ENCODE data around the gene SEMA5A. TPM values are rescaled to one million over a fixed set of nuclear protein-coding genes. Genes with fewer than 3 reads are reported as not detected.

The SEMA5A gene
- total RNA-seq, 1 donor from 2014 or later = 29.3 TPM

DNA sequence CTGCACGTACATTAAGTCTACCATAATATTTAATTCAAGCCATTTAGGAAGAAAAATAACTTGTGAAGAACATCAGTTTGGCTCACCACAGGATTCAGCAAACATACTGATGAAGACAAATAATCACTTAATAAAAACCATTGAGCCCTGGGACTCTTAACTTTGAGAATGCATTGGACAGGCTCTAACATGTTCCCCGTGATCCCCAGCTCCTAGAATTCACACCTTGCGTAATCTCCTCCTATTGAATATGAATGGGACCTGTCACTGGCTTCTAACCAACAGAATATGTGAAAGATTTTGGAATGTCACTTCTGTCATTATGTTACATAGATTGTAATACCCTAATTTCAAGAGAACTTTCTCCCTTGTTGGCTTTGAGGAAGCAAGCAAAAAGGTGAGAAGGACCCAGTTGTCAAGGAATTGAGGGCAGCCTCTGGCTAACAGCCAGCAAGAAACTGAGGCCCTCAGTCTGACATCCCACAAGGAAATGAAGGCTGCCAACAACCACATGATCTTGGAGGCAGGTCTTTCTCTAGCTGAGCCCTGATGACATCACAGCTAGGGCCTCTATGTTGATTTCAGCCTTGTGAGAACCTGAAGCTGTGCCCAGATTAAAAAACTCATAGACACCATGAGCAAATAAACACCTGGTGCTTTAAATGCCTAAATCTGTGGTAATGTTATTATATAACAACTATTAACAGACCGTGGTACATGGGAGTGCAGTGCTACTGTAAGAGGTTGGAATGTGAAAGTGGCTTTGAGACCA is 433.2 kb downstream of the SEMA5A start:
- DNase-seq (ENCODE audit: low spot score) = no peak

DNA sequence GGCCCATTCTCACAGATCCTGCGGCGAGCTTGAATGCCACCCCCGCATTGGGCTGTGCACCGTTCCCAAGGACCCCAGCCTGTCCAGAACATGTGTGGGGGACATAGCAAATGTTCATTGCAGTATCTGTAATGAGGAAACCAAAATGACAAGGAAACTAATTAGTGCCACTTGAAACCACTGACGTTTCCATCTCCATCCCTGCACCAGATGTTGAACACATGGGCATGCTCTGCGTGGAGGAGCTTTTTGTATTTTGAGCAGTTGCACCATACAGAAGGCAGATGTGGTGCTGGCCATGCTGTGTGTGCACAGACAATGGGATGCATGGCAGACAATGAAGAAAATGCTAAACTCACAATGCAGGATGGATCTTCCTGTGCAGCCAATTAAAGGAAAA is 437.7 kb downstream of the SEMA5A start:
- no peak for DNase-seq (ENCODE audit: low spot score)

DNA sequence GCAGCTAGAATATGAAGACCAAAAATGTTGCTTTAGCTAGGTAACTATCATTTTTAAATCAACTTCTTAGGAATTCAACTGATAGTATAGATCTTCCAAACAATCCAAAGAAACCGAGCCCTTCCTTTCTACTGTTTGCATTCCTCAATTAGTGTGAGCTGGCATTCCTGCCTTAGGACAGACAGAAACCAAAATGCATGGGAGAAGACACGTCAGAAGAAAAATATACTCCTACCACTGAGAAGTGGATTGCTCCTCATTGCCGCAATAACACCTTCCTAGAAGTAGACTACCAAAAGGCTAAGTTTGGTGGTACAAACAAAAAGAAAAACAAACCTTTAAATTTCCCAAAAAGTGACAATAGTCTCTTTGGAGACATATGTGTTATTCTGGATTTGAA is 440.0 kb downstream of the SEMA5A start:
- no peak for DNase-seq (ENCODE audit: low spot score)

DNA sequence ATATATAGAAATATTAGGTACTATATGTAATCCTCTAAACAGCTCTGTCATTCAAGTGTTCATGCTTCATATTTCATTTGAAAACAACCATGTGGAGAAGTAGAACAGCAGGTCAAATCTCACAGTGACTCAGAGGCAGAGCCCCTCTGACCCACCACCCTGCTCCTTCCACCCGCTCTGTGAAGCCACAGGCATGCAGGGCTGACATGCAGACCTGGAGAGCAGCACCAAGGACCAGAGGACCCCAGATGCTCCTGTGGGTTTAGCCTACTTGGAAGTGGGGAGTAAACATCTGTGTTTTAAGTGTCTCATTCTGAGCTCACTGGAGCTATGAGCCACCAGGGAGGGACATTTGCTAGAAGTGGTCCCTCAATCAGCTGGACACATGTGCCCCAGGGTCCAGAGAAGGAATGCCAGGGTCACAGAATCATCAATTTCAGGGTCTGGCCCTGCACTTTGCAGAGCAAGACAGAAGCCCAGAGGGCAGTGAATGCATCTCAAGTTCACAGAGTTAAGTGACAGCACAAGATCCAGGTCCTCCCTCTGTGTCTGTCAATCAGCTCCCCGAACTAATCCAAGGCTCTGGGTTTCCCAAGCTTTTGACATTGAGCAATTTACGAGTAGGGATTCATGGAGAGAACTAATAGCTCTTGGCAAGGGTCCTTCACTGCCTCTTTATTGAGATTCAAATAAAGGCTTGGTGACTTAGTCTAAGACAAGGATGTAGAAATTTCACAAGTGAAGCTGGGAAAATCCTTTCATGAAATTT is 441.1 kb downstream of the SEMA5A start:
- DNase-seq (ENCODE audit: low spot score) = no peak

DNA sequence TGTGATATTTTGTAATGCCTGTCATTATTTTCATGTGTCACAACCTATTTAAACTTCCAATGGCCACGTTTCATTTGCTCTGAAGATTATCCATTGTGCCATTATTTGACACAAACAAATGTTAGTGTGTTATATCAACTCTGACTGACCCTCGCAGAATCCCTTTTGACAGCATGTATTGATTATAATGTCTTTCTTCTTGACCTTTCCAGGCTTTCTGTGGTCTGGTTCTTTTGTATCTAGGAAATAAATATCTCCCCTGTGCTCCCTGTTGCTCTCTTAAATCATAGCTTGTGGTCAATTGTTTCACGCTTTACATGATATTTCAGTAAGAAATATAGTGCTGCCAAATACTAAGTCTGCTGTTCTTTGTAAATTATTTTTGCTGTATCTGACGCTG is 442.6 kb downstream of the SEMA5A start:
- DNase-seq (ENCODE audit: low spot score) = no peak

DNA sequence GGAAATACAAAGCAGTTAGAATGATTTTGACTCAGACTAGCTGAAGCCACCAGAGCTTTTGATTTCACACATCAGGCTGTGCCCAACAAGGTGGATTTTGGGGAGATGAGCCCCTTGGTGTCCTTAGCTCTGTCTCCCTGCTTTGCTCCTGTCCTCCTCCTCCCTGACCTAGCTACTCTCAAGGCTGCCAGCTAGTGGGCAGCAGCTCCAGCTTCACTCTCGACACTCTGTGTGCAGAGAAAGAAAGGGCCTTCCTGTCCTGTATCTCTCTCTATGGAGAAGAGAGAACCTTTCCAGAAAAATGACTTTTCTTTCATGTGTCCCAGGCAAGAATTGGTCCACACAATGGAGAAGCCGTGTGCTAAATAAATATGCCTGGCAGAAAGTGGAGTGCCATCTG is 446.2 kb downstream of the SEMA5A start:
- no peak for DNase-seq (ENCODE audit: low spot score)

DNA sequence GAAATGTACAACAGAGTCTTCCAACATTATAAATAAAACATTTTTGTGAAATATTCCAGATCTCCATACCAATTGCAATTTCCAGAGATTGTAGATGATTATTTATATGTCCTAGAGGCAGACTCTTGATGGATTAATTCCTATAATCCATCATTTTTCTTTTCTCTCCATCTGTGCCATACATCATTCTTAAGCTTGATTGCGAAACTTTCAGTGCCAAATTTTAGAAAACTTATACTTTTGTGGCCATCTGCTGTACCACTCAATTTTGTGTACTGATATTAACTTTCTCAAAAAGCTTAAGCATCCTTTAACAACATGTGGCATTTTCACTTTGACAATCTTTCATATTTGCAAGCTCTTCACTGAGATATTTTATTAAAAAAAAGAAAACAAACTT is 446.9 kb downstream of the SEMA5A start:
- no peak for DNase-seq (ENCODE audit: low spot score)

DNA sequence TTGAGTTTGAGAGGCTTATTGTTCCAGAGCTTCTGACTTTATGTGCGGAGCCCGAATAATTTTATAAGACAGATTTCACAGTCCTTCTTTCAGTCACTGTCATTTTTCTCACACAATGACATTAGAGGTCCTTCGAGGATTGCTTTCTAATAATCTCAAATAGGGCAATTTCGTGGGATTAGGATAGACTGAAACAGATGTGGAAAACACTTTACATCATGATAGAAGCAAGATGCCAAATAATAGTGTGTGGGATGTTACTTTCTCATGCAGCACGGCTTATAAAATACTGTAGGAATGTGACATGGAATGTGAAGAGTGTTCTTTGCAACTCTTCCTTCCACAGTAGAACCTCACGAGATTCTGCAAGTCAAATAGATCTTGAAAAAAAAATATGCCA is 451.3 kb downstream of the SEMA5A start:
- no peak for DNase-seq (ENCODE audit: low spot score)

DNA sequence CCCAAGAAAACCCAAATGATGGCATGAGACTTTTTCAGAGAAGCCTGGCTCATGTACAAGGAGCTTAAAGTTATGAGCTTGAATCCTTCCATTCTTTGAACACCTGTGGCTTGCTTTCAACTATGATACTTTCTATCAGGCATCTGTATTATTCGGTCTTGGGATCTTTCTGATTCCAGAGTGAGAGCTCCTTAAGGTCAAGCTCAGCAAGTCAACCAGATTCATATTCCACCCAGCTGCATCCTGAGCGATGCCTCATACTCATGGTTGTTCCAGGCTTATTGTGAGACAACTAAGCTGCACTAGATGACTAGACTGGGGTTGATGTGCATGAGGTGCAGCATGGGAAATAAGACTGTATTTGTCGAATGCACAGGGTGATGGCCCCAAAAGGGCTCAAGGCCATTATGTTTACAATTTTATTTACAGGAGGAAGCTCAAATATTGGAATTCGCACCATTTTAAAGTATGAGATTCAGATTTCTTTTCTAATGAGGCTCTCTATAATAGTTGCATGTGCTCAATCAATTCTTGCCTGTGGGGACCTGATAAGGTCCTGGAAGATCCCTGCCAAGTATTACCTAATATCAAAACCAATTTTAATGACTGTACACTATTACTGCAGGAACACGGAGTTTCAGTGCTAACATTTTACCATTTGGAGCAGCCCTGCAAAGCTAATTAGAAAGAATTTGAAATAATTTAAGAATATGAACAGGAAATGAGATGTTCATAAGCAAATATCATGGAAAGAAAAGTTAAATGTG is 453.8 kb downstream of the SEMA5A start:
- no peak for DNase-seq (ENCODE audit: low spot score)

DNA sequence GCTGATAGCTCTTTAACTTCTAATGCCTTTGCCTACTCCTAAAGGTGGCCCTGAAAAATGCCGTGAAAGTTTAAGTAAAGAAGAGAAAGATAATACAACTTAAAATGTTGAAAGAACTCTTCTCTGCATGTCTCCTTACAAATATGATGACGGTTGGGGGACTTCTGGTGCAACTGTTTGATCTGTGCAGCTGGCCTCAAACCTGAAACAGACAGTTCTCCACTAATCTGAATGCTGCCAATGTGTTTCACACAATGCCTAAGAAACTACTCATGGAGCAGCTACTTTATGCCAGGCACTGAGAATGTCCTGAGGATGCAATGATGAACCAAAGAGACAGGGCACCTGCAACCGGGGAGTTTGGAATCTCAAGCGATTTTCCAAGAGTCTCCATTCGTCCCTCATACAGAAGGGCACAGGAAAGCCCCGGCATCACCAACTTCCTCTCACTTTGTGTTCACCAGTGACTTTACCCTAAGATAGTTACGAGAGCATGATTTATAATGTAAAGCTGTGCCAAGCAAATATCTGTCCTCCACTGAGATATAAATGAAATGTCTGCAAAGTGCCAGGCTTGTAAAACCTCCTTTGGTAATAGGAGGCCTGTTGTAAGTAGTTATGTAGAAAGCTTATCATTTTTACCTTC is 455.4 kb downstream of the SEMA5A start:
- DNase-seq (ENCODE audit: low spot score) = no peak

DNA sequence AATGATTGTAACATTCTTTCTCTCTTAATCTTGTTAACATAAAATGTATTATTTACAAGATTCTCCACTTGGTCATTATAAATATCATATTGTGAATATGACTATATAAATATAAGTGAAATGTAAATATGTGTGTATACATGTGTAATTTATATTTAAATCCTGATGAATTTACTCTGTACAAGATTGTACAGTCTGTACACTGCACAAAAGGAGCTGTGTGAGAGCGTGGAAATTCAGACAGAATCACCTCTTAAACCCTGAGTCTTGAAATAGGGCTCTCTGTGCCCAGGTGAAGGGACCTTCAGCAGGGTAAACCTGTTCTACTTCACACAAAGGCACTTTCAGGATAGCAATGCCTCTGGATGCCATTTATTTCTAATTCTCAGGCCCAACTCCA is 456.0 kb downstream of the SEMA5A start:
- DNase-seq (ENCODE audit: low spot score) = no peak

DNA sequence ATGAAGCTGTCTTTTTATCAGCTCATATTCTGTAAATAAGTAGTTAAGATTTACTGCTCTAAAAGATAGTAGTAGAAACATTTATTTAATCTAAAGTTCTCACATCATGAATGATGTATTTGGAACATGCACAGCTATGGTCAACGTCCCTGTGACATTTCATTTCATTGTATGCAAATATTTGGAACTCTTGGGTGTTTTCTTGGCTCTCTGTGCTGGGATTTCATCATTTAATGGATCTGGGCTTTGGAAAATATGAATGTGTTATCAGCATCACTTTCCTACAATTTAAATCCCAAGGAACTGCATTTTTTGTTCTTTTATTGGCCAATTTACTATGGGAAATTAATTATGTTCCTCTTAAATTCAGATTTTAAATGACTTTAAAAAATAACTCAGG is 462.9 kb downstream of the SEMA5A start:
- DNase-seq (ENCODE audit: low spot score) = no peak

DNA sequence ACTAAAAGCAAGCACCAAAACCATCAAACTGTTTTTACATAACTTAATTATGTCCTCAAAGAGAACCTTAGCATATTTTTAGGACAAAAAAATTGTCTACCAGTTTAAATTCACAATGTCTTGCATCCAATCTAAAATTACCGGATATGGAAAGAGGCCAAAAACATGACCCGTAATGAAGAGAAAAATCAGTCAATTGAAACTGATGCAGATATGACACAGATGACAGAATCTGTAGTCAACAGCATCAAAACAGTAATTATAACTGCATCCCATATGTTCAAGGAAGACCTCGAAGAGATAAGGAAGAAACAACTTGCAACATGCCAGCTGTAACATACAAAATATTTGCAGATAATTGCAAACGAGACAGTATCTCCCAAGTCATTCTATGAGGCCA is 473.2 kb downstream of the SEMA5A start:
- no peak for DNase-seq (ENCODE audit: low spot score)

DNA sequence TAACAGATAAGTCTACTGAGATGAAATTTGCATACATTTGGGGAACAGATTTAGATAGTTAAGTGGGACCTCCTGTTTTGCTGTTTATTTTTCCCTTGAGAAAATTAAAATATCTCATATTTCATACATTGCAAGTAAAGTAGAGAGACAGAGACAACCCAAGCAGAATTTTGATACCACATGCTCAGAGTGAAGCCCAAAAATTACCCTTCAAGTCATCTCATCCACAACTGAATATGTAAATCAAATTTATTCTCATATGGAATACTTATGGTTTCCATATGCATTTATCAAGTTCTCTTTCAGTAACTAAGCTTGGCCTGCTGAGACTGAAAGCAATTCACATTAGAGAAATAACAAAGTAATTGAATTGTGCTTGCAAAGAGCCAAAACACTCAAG is 474.4 kb downstream of the SEMA5A start:
- DNase-seq (ENCODE audit: low spot score) = no peak

DNA sequence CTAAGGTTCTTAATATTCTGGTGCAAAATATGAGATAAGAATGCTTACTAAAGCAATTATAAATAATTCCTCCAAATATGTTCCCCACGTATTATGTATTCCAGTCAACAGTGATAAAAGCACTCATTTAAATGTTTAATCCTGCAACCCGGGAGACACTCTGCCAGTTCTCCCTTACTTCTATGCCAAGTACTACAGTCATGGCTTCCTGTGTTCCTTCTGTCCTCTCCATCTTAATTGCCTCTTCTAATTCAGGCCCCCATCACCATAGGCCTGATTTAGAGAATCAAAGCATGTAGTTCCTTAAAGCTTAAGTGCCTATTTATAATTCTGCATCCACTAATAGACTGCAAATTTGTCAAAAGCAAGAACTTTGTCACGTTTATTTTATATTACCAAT is 474.8 kb downstream of the SEMA5A start:
- no peak for DNase-seq (ENCODE audit: low spot score)

DNA sequence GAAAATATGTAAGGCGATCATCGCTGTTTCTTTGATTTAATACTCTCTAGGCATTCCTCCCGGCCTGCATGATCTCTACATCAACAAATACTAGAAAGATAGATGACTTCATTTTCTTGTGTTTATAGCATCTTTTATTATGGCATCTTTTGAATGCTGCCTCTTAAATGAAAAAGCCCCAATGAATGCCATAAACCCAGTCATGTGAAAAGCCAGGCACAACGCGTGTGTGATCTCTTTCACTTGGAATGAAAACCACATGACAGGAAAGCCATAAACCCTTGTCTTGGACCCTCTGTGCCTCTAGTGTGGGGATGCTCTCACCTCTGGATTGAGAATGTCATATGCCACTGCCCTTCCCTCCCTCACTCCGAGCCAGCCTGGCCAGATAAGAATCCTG is 476.2 kb downstream of the SEMA5A start:
- DNase-seq (ENCODE audit: low spot score) = no peak

DNA sequence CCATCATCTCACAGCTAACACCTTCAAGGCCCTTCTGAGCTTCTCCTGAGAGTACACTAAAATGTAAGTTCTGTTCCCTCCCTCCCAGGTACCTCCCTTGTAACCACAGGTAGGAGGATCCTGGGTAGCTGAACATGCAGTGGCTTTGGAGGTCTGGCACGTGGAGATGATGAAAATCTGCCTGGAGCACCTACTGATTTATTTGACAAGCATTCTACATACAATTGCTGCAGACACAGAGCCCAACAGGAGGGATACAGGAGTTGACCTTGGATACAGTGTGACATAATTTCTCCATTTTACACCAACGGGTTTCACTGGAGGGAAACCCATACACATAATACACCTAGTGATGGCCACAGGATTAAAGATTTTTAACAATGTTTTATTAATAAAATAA is 478.7 kb downstream of the SEMA5A start:
- DNase-seq (ENCODE audit: low spot score) = no peak

DNA sequence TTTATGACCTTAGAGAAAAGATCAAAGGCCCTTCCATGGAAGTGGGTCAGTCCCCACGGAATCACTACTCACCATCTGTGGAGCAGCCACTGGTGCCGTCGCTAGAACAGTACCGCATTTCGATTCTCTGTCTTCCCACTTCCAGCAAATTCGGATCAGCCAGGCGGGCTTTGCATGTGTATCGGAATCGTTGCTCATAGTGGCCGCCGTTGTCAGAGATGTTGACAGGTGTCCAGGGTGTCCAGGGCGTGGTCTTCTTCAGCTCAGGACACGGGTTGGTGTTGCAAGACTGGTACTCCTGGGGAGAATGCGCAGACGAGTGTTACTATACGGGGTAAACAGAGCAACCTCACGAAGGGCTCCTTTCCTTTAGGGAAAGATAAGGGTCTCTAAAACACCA is 479.5 kb downstream of the SEMA5A start:
- DNase-seq (ENCODE audit: low spot score) = no peak

DNA sequence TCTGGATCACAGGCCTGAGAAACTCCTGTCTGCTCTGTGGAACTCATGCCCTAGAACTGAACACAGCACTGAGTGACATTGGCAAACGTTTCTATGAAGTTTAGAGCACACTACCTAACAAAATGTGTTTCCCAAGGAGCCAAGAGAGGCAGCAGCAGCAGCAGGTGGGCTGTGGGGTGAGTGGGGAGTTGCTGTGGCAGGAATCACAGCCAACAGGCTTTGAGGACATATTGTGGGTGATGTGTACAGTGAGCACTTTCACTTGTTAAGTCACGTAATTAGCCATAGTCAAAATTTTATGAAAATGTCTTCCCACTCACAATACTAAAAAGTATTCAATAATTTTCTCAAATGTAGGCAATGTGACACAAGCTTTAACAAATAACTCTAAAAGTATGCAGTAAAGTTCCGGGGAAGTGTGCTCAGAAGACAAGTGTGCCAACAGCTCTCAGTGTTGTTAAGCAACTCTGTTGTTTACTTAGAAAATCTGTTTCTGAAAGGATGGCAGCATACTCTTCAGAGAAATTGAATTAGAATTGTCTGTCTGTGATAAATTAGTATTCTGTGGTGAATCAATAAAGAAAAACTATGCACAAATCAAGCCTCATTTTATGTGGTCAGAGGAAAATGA is 482.1 kb downstream of the SEMA5A start:
- no peak for DNase-seq (ENCODE audit: low spot score)

DNA sequence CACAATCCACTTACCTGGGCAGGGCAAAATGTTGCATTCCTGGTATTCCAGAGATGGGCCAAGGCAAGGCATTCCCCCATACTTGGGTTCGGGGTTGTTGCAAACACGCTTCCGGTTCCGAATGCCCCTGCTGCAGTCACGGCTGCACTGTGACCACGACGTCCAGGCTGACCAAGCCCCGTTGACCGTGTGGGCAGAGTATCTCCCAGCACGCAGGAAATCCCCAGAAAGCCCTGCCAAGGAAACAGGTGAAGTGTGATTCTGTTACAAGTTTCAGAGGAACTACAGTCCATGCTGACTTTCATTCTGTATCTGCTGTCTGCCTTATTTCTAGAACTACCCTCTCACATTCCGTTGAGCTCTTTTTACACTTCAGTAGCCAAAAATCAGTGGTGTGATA is 483.0 kb downstream of the SEMA5A start:
- DNase-seq (ENCODE audit: low spot score) = no peak

DNA sequence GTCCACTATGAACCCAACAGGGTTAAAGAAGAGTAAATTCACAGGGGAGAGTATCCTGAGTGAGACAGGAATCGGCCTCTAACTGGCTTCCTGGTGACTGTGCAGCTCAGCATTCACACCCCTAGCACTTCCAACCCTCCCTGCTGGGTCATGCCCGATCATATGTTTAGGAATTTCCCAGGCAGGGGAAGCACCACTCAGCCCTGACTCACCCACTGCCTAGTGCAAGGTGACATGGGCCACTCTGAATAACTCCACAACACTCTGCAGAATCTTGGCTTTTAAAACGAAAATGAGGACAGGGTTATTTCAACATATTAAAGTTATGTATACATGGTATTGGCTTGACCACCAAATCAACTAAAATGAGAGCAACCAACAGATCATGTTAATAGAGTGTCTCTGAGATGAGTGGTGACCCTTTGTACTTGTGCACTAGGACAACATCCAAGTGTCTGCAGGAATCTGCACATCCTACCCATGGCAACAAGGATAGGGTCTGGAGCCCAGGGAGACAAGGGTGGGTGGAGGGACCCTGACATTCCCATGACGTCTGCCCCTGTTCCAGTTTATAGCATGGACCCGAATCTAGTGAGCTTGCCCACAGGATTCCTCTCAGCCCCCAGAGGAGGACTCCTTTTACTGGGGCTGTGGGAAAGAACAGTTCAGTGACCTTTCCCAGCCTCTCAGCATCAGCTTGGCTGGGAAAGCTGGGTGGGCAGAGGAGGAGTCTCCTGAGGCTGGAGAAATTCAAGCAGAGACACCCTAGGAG is 485.8 kb downstream of the SEMA5A start:
- DNase-seq (ENCODE audit: low spot score) = no peak

Measured in mucosa of gallbladder (tissue), 1 donor.